Activated T-cell treated with anti-CD3 and anti-CD28 coated beads, Interleukin-2, amount 50 U/mL, for 24 hours (primary cell): Measurements from ENCODE around the gene SNX33.
"Not testable (repeated sequence)": the region's sequence is repeated elsewhere in the genome, so short reads cannot be mapped to it uniquely, and the experiment has no call there.

Experiments
- DNase-seq: peaks from one replicate; pipeline ENCODE4 v3.0.0-alpha.2; 2020
- H3K27ac Mint-ChIP-seq: 2 replicates; pipeline ENCODE4 v1.8.0; 2020; ENCODE audit warnings: mild to moderate bottlenecking, mixed read lengths
- H3K27me3 Mint-ChIP-seq: 2 replicates; pipeline ENCODE4 v1.8.0; 2020; ENCODE audit warnings: mixed read lengths
- H3K36me3 Mint-ChIP-seq: 2 replicates; pipeline ENCODE4 v1.8.0; 2020; ENCODE audit warnings: low read depth, mixed read lengths
- H3K4me1 Mint-ChIP-seq: 2 replicates; pipeline ENCODE4 v1.8.0; 2020; ENCODE audit warnings: low read depth, mixed read lengths
- H3K4me3 Mint-ChIP-seq: 2 replicates; pipeline ENCODE4 v1.8.0; 2020; ENCODE audit warnings: mild to moderate bottlenecking, moderate library complexity, mixed read lengths
- H3K9me3 Mint-ChIP-seq: 2 replicates; pipeline ENCODE4 v1.8.0; 2020; ENCODE audit warnings: mixed read lengths

SNX33 gene

GRCh38 chr15:75694241-75695182 lies 46.8 kb downstream of the SNX33 start:
- H3K4me1 Mint-ChIP-seq = peaks cover 9% of the 10 kb centered on the region
- no peak overlapping the region for H3K27ac Mint-ChIP-seq
- H3K4me3 Mint-ChIP-seq = no peak overlapping the region
- H3K9me3 Mint-ChIP-seq = no peaks in the 10 kb centered on the region
- H3K27me3 Mint-ChIP-seq = peaks cover 27% of the 10 kb centered on the region
- DNase-seq = no peak
- H3K36me3 Mint-ChIP-seq = no peaks in the 10 kb centered on the region

- DNase-seq = no peak
- Mint-ChIP-seq H3K4me3 (no peak overlapping the region), H3K36me3 (no peaks in the 10 kb centered on the region), H3K27me3 (peaks cover 27% of the 10 kb centered on the region), H3K27ac (no peak overlapping the region), H3K4me1 (peaks cover 9% of the 10 kb centered on the region), H3K9me3 (no peaks in the 10 kb centered on the region)
These were observed 47.5 kb downstream of the SNX33 start for GRCh38 chr15:75695220-75695619.

- peaks cover 12% of the 10 kb centered on the region for H3K4me1 Mint-ChIP-seq
- no peaks in the 10 kb centered on the region for H3K9me3 Mint-ChIP-seq
- no peak overlapping the region for H3K27ac Mint-ChIP-seq
- no peak overlapping the region for H3K4me3 Mint-ChIP-seq
- DNase-seq = no peak
- no peaks in the 10 kb centered on the region for H3K36me3 Mint-ChIP-seq
- H3K27me3 Mint-ChIP-seq = peaks cover 27% of the 10 kb centered on the region
These were observed 48.1 kb downstream of the SNX33 start for GRCh38 chr15:75695634-75696310.

- no peak overlapping the region for H3K27ac Mint-ChIP-seq
- DNase-seq = no peak
- no peak overlapping the region for H3K4me3 Mint-ChIP-seq
- H3K36me3 Mint-ChIP-seq = no peaks in the 10 kb centered on the region
- H3K27me3 Mint-ChIP-seq = peaks cover 27% of the 10 kb centered on the region
- H3K9me3 Mint-ChIP-seq = no peaks in the 10 kb centered on the region
- peaks cover 12% of the 10 kb centered on the region for H3K4me1 Mint-ChIP-seq
These were observed 48.6 kb downstream of the SNX33 start for GRCh38 chr15:75696311-75696720.

- no peak for DNase-seq
- H3K9me3 Mint-ChIP-seq = no peaks in the 10 kb centered on the region
- H3K4me1 Mint-ChIP-seq = peaks cover 12% of the 10 kb centered on the region
- H3K27me3 Mint-ChIP-seq = peaks cover 27% of the 10 kb centered on the region
- H3K4me3 Mint-ChIP-seq = no peak overlapping the region
- H3K27ac Mint-ChIP-seq = no peak overlapping the region
- no peaks in the 10 kb centered on the region for H3K36me3 Mint-ChIP-seq
These were observed 49.1 kb downstream of the SNX33 start for GRCh38 chr15:75696854-75697259.

- no peak overlapping the region for H3K4me3 Mint-ChIP-seq
- no peaks in the 10 kb centered on the region for H3K9me3 Mint-ChIP-seq
- no peak for DNase-seq
- H3K36me3 Mint-ChIP-seq = no peaks in the 10 kb centered on the region
- H3K27me3 Mint-ChIP-seq = peaks cover 22% of the 10 kb centered on the region
- peaks cover 12% of the 10 kb centered on the region for H3K4me1 Mint-ChIP-seq
- no peak overlapping the region for H3K27ac Mint-ChIP-seq
These were observed 49.8 kb downstream of the SNX33 start for GRCh38 chr15:75697523-75697922.

- H3K4me1 Mint-ChIP-seq = peaks cover 12% of the 10 kb centered on the region
- not testable (repeated sequence) for DNase-seq, H3K27ac Mint-ChIP-seq, H3K4me3 Mint-ChIP-seq, H3K9me3 Mint-ChIP-seq, H3K36me3 Mint-ChIP-seq
- peaks cover 17% of the 10 kb centered on the region for H3K27me3 Mint-ChIP-seq
These were observed 50.4 kb downstream of the SNX33 start for GRCh38 chr15:75697974-75698747.

GRCh38 chr15:75699517-75699916 lies 51.8 kb downstream of the SNX33 start:
- not testable (repeated sequence) for DNase-seq, H3K36me3 Mint-ChIP-seq, H3K4me3 Mint-ChIP-seq, H3K9me3 Mint-ChIP-seq, H3K27me3 Mint-ChIP-seq, H3K27ac Mint-ChIP-seq
- peaks cover 11% of the 10 kb centered on the region for H3K4me1 Mint-ChIP-seq

- H3K4me1 Mint-ChIP-seq, H3K36me3 Mint-ChIP-seq, H3K27me3 Mint-ChIP-seq, H3K4me3 Mint-ChIP-seq, H3K27ac Mint-ChIP-seq, DNase-seq, H3K9me3 Mint-ChIP-seq: not testable (repeated sequence)
These were observed 52.5 kb downstream of the SNX33 start for GRCh38 chr15:75699961-75700874.

- not testable (repeated sequence) for H3K27me3 Mint-ChIP-seq, H3K27ac Mint-ChIP-seq, DNase-seq, H3K4me1 Mint-ChIP-seq, H3K4me3 Mint-ChIP-seq, H3K9me3 Mint-ChIP-seq, H3K36me3 Mint-ChIP-seq
These were observed 53.6 kb downstream of the SNX33 start for GRCh38 chr15:75701071-75702003.

GRCh38 chr15:75702436-75702835 lies 54.7 kb downstream of the SNX33 start:
- Mint-ChIP-seq H3K4me1 (peaks cover 3% of the 10 kb centered on the region), H3K9me3 (no peaks in the 10 kb centered on the region), H3K27me3 (no peaks in the 10 kb centered on the region), H3K4me3 (no peak overlapping the region), H3K27ac (no peak overlapping the region), H3K36me3 (no peaks in the 10 kb centered on the region)
- no peak for DNase-seq

- not testable (repeated sequence) for H3K4me3 Mint-ChIP-seq, H3K36me3 Mint-ChIP-seq, H3K9me3 Mint-ChIP-seq, H3K27ac Mint-ChIP-seq, H3K4me1 Mint-ChIP-seq, H3K27me3 Mint-ChIP-seq, DNase-seq
These were observed 55.9 kb downstream of the SNX33 start for GRCh38 chr15:75703440-75704262.
